Dermis microvascular lymphatic vessel endothelial cell (primary cell): ENCODE data around the gene POU2F2. TPM values are rescaled to one million over a fixed set of nuclear protein-coding genes. Genes with fewer than 3 reads are reported as not detected.

ENCODE experiments used
- DNase-seq, 2 donors: peaks; one replicate each; pipeline versions ENCODE4 v3.0.0 to v3.0.0-alpha.2; 2010; ENCODE audit warnings: low read depth in 2 of 2
- total RNA-seq: library from RNA; depleted of rRNA; stranded (reverse); fragments of >200 nt; gene quantifications from 2 replicates; pipeline ENCODE4 v1.2.1, GENCODE V29; 2014

POU2F2 gene
- total RNA-seq, 1 donor from 2014 or later, result 0.26 TPM

GRCh38 chr19:42125536-42125935 is 6.7 kb downstream of the POU2F2 start:
- DNase-seq, result no peak

GRCh38 chr19:42124386-42124901 is 7.8 kb downstream of the POU2F2 start:
- DNase-seq, result no peak

GRCh38 chr19:42123765-42124164 is 8.5 kb downstream of the POU2F2 start:
- no peak for DNase-seq

- DNase-seq, result no peak
These were observed 9.3 kb downstream of the POU2F2 start for GRCh38 chr19:42122691-42123607.

- DNase-seq, result peak in 1 of 2 donors; percentile 90
These were observed 10.6 kb downstream of the POU2F2 start for GRCh38 chr19:42121656-42122069.

GRCh38 chr19:42121036-42121621 is 11.1 kb downstream of the POU2F2 start:
- DNase-seq, result no peak

- no peak for DNase-seq
These were observed 11.8 kb downstream of the POU2F2 start for GRCh38 chr19:42120276-42120980.

- DNase-seq, result no peak
These were observed 15.2 kb downstream of the POU2F2 start for GRCh38 chr19:42117076-42117475.

- DNase-seq, result no peak
These were observed 15.8 kb downstream of the POU2F2 start for GRCh38 chr19:42116308-42117075.

- no peak for DNase-seq
These were observed 16.5 kb downstream of the POU2F2 start for GRCh38 chr19:42115705-42116104.

- DNase-seq, result peak in 1 of 2 donors; percentile 40
These were observed 17.0 kb downstream of the POU2F2 start for GRCh38 chr19:42115219-42115618.

GRCh38 chr19:42114412-42114811 is 17.8 kb downstream of the POU2F2 start:
- no peak for DNase-seq

GRCh38 chr19:42113641-42114348 is 18.5 kb downstream of the POU2F2 start:
- peak; percentile 24 to 97 for DNase-seq

- DNase-seq, result no peak
These were observed 20.4 kb downstream of the POU2F2 start for GRCh38 chr19:42111811-42112210.

- peak in 1 of 2 donors; percentile 17 for DNase-seq
These were observed 20.9 kb downstream of the POU2F2 start for GRCh38 chr19:42111384-42111783.

- DNase-seq, result no peak
These were observed 21.6 kb downstream of the POU2F2 start for GRCh38 chr19:42110658-42111057.

GRCh38 chr19:42109896-42110295 is 22.4 kb downstream of the POU2F2 start:
- no peak for DNase-seq

- DNase-seq, result peak; percentile 77 to 92
These were observed 23.5 kb downstream of the POU2F2 start for GRCh38 chr19:42108527-42109389.

- no peak for DNase-seq
These were observed 26.9 kb downstream of the POU2F2 start for GRCh38 chr19:42105368-42105767.

GRCh38 chr19:42102877-42103276 is 29.4 kb downstream of the POU2F2 start:
- no peak for DNase-seq
